HG02642 (cell line): ENCODE measurements around the gene KCNN3.

Experiments used
- ATAC-seq: cut with Tn5 transposase; IDR thresholded peaks from one replicate; pipeline ENCODE4 v1.9.1; 2021; ENCODE audit warnings: mild to moderate bottlenecking; ENCODE audit not compliant: unreplicated experiment, poor library complexity

The KCNN3 gene

DNA sequence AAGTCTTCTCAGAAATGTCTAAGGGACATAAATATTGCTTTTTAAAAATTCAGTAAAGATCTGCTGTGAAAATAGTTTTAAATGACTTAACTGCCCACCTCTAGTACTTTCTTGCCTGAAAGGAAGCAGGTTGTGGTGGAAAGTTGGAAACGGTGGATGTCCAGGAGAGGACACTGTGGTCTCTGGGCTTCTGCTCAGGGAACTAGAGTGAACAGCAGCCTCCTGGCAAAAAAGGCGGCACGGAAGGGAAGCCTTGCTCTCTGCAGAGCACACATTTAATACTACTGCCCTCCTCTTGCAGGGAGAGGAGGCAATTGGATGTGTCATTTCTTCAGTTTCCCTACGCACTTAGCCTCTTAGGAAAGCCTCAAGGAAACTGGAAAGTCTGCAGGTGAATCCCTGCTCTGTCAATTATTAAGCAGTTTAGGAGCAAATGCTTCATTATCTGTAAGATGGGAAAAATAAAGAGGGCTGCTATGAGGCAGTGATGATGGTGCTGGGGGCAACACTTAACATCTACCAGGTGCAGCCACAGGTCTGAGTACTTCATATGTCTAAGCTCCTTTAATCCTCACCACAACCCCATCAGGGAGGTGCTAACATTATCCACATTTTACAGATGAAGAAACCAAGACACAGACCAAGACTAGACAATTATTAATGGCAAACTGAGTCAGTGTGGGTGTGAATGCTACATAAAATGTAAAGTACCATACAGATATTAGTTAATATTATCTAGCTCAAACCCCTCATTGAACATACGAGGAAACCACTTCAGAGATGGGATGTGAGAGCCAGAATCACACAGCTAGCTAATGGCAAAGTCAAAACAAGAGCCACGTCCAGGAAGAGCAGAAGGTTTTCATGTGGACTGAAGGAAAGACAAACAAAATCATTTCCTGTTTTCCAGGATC lies 153.2 kb downstream of the KCNN3 start:
- ATAC-seq = no peak

DNA sequence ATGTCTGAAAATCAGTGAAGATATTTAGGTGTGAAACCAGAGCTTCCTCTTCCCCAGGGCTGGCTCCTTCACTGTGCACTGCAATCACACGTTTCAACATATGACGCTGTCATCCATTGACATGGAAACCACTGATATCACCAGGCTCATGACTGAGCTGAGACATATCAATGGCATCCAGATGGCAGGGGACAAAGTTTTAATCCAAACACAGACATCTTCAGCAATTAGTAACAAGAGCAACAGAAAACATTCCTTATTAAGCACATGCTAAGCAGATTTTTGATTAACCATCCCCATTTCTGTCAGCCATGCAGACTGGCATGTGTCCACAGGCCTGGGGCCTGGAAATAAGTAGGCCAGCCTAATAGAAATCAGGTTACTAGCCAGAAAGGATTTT lies 154.1 kb downstream of the KCNN3 start:
- ATAC-seq = no peak

DNA sequence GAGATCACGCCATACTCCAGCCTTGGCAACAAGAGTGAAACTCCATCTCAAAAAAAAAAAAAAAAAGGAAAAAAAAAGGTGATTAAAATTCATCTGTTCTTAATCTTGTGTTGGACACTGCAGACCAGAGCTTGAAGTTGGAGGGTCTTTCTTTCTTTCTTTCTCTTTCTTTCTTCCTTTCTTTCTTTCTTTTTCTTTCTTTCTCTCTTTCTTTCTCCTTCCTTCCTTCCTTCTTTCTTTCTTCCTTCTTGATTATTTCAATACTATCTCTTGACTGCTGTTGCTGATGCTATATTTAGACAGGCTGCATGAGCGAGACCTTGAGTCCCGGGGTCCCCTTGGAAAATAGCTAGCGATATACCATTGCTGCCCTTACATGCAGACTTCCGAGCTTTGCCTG lies 154.7 kb downstream of the KCNN3 start:
- ATAC-seq = no peak

DNA sequence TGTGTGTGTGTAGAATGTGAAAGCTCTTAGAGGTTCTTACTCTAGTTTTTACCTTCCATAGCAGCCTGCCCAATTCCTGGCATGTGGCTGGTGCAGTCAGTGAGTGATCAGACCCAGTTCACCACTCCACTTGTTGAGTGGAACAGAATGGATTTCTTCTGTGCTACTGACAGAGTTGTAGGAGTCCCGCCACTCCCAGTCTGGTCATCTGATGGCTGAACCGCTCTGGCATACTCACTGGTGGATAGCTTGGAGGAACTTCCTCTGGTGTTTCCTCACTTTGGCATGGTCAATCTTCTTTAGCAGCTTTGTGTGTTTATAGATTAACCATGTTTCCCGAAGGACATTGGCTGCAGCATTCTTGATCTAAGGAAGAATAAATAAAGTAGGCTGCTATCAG lies 155.4 kb downstream of the KCNN3 start:
- ATAC-seq = no peak

- no peak for ATAC-seq
Observed at GRCh38 chr1:154714052-154714623, 155.9 kb downstream of the KCNN3 start.

- ATAC-seq = no peak
Observed at GRCh38 chr1:154713005-154713404, 157.1 kb downstream of the KCNN3 start.

DNA sequence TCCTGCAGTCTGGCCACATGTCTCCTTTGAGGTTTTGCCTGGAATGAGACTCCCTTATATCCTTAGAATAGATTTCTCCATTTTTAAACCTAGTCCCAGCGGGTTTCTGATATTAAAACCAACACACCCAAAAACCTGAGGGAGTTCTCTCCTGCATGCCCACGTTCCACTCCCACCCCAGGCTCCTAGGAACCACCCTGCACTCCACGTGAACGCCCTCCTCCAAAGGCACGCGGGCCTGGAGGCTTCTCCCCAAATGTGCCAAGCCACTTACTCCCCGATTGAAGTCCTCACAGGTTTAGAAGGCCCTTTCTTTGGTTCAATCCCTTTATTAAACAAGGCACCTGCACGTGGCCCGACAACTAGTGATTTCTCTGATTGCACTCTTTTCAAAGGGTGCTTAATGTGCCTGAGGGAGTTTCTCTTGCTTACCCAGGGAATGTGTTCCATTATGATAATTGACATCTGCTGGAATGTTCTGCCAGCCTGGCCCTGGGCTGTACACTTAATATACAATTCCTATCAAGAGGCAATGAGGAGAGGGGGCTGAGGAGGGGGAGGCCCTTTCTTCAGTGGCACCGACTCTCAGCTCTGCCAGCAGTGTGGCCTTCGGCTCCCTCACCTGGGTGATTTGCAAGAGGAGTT lies 157.8 kb downstream of the KCNN3 start:
- no peak for ATAC-seq

GRCh38 chr1:154711416-154711815 lies 158.7 kb downstream of the KCNN3 start:
- no peak for ATAC-seq

- no peak for ATAC-seq
Observed at GRCh38 chr1:154710106-154710505, 160.0 kb downstream of the KCNN3 start.

DNA sequence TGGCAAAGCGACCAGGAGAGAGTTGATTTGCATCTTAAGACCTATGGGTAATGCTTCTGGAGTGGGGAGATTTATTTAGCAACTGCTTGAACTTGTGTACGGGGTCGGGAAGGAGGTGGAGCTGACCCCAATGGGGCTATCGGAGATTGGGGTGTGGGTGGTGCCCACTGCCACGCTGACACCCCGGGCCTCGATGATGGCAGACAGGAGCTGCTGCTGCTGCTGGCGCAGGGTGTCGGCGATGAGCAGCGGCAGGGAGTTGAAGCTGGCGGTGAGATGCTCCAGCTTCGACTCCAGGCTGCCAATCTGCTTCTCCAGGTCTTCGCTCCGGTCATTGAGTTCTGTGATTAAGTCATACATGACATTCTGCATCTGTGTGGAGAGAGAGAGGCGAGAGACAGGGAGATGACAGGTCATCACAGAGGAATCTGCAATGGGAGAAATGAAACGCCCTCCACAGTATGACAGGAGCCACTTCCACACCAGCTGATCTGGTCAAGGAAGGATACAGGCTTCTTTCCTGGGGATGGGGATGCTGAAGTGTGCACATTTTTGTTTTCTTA lies 162.1 kb downstream of the KCNN3 start:
- no peak for ATAC-seq

DNA sequence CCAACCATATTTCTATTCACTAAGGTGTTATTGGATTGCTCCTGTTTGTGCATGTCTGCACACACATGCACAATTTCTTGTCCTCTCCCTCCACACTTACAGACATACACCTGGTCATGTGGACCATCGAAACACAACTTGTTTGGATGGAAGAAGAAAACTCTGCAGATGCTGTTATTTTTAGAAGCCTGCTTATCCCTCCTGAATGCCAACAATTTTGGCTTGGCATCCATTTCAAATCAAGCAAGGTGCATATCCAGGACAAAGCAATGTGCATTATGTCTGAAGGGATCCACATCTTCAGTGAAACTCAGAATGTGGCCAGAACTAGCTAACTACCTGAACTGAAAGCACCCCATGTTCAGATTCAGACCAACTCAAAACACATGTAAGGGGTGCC lies 163.2 kb downstream of the KCNN3 start:
- no peak for ATAC-seq

GRCh38 chr1:154705544-154705943 lies 164.5 kb downstream of the KCNN3 start:
- ATAC-seq = no peak

DNA sequence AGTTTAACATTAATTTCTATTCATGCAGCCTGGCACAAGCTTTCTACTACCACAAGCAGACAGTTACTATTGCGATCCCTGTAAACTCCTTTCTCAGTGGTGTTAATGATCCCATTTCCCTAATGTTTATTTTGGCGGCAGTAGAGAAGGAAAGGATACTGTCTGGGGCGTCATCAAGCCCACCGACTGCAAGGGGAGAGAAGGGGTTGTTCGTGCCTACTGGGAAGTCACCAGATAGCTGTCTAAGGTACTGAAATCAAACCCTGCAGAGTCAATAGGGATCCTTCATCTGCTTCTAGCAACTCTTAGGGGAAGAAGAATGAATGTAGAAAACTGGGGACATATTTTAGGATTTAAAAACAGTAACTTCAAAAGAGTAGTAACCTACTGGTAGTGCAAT lies 166.9 kb downstream of the KCNN3 start:
- no peak for ATAC-seq

- no peak for ATAC-seq
Observed at GRCh38 chr1:154698320-154699096, 171.6 kb downstream of the KCNN3 start.

DNA sequence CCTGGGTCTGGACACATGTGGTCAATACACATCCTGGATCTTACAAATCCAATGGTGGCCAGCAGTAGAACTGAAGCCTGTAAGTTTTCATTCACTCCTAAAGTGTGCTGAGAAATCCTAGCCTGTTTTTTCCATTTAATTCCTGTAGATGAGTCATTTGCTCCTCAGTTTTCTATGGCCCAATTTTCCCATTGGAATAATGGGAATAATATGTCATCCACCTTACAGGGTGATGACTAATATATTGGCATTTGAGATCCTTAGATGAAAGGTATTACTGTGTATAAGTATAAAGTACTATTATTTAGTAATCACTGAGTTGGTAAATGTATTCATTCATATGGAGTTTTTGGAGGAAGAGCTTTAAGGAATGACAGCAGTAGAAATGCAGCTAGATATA lies 172.4 kb downstream of the KCNN3 start:
- no peak for ATAC-seq

GRCh38 chr1:154696456-154696855 lies 173.6 kb downstream of the KCNN3 start:
- ATAC-seq = no peak

- no peak for ATAC-seq
Observed at GRCh38 chr1:154695985-154696384, 174.1 kb downstream of the KCNN3 start.

- ATAC-seq = no peak
Observed at GRCh38 chr1:154694995-154695394, 175.1 kb downstream of the KCNN3 start.

DNA sequence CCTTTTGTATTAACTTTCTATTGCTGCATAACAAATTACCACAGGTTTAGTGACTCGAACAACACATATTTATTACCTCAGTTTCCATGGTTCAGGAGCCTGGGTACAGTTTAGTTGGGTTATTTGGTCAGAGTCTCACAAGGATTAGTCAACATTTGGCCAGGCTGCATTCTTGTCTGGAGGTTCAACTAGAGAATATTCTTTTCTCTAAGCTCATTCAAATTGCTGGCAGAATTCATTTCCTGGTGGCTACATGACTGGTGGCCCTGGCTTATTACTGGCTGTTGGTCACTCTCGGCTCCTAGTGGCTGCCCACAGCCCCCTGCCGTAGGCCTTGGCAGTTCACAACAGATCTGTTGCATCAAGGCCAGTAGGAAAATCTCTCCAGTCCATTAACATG lies 181.0 kb downstream of the KCNN3 start:
- ATAC-seq = no peak

GRCh38 chr1:154686507-154686906 lies 183.6 kb downstream of the KCNN3 start:
- no peak for ATAC-seq
